Measurements from ENCODE around the gene LIPC.
A peak's percentile ranks its signal among the peaks of the same experiment; 100 is the strongest.

The LIPC gene

DNA sequence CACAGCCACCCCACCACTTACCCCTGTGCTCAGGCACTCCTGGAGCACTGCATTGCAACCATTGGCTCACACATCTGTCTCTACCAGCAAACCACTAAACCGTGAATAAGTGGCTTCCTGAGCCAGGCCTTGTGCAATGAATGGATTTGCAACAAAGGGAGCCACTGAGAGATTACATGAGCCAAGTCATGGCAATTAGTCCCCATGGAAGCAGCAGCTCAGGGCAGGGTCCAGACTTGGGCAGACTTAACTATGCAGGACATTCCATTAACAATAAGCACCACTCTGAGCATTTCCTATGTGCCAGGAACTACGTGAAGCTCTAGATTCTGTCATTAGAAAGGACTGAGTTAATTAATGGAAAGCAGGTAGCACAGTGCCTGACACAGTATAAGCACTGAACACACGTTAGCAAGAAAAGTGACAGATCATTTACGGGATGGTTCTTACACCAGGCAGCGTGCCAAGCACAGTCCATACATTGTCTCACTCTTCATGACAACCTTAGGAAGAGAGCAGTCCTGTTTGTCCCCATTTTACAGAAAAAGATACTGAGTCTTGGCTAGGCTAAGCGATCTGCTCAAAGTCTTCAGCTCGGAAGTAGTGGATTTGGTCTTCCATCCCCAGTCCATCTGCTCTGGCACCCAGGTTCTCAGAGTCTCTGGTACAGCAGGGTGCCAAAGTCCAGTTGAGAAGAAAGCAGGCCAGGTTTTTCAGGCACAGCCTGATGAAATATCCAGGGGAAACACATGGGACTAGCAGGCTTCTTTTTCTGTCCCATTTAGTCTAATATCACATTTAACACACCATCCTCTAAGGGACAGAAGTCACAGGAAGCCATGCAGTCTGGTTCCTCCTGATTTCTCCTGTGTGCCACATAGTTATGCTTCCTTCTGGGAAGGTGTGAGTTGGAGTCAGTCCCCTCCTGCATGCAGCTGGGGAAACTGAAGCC, 44.1 kb downstream of the LIPC start:
- peak; percentile 83 for DNase-seq (ENCODE audit: low spot score)

DNA sequence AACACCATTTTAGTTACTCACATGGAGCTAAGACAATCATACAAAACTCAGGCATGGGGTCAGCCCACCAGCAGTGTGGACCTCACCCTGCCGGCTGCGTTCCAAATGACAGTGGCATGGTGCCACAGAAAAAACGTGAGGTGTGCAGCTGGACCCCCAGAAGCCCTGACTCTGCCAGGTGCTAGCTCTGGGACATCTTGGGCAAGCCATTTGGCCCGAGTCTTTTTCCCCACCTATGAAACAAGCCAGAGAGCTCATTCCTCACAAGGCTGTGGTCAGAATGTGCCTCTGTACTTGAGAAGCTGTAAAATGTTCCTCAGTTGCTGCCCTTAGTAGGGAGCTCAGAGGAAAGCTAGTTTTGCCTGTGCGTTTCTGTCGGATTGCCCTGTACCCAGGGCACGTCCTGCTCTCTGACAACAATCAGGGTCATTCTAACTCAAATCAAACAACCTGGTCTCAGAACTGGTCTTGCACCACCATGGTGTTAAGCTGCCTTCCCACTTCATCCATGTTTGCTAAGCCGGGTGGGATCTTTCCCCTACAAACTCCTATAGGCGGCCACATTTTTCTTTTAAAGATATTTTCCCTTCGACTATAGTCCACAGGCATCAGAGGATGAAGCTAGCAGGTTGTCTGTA, 44.9 kb downstream of the LIPC start:
- DNase-seq (ENCODE audit: low spot score) = no peak

- DNase-seq (ENCODE audit: low spot score) = no peak
These were observed 45.4 kb downstream of the LIPC start for GRCh38 chr15:58477170-58477569.

GRCh38 chr15:58478035-58478434, 46.2 kb downstream of the LIPC start:
- DNase-seq (ENCODE audit: low spot score) = no peak

DNA sequence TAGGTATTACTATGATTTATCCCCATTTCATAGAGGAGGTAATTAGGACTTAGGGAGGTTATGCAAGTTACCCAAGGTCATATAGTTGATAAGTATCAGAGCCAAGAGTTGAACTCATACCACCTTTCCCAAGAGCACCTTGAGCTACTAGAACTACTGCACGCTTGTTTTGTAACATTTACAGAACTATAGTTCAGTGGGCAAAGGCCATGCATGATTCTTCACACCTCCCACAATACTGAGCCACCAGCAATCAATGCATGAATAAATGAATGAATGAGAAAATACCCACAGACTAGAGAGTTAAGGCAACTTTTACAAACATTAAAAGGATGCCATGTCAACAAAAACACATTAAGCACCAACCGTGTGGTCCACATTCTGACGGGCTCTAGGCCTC, 46.8 kb downstream of the LIPC start:
- DNase-seq (ENCODE audit: low spot score) = no peak

GRCh38 chr15:58479941-58480340, 48.1 kb downstream of the LIPC start:
- no peak for DNase-seq (ENCODE audit: low spot score)

- no peak for DNase-seq (ENCODE audit: low spot score)
These were observed 51.6 kb downstream of the LIPC start for GRCh38 chr15:58483376-58483775.

DNA sequence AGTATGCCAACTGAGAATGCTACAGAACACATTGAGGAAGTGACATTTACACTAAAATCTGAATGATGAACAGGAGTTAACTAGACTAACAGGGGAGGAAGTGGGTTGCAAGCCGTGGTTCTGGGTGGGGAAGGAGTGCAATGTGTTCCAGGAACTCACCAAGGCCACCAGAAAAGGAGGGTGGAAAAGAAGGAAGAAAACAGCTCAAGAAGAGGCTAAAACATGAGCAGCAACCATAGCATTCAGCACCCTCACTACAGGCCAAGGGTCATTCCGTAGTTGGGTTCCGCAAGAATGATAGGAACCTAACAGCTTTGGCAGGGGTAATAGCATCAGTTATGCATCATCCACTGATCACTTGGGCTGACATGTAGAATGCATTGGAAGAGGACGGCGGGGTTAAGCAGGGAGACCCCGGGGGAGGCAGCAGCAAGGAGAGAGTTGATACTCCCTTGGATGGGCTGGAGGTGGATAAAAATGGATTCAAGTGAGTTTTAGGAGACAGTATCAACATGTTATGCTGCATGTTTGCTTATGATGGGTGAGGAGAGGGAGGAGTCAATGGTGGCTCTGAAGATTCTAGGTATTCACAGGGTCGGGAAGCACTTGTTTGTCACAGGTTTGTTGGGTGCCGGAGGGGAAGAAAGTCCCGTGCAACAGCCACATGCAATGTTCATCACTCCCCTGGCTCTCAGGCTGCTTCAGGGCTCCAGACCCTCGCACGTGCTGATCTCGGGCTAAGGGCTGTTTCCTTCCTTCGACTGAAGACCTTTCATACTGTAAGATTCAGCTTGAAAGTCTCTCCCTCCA, 53.2 kb downstream of the LIPC start:
- DNase-seq (ENCODE audit: low spot score) = no peak

- DNase-seq (ENCODE audit: low spot score) = no peak
These were observed 54.3 kb downstream of the LIPC start for GRCh38 chr15:58486062-58486461.

GRCh38 chr15:58486564-58486963, 54.8 kb downstream of the LIPC start:
- no peak for DNase-seq (ENCODE audit: low spot score)

GRCh38 chr15:58487041-58487723, 55.4 kb downstream of the LIPC start:
- no peak for DNase-seq (ENCODE audit: low spot score)

DNA sequence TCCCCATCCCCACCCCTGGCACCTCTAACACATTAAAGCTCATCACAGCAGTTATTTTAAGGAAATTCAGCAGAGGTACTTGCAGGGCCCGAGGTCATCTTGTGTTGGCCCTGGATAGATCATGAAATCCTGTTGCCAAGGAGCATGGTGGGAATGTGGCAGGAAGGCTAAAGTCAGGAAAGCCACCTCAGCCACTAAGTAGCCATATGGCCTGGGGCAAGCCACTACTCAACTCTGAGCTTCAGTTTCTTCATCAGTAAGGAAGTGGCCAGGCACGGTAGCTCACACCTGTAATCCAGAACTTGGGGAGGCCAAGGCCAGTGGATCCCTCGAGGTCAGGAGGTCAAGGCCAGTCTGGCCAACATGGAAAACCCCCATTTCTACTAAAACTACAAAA, 55.9 kb downstream of the LIPC start:
- no peak for DNase-seq (ENCODE audit: low spot score)

DNA sequence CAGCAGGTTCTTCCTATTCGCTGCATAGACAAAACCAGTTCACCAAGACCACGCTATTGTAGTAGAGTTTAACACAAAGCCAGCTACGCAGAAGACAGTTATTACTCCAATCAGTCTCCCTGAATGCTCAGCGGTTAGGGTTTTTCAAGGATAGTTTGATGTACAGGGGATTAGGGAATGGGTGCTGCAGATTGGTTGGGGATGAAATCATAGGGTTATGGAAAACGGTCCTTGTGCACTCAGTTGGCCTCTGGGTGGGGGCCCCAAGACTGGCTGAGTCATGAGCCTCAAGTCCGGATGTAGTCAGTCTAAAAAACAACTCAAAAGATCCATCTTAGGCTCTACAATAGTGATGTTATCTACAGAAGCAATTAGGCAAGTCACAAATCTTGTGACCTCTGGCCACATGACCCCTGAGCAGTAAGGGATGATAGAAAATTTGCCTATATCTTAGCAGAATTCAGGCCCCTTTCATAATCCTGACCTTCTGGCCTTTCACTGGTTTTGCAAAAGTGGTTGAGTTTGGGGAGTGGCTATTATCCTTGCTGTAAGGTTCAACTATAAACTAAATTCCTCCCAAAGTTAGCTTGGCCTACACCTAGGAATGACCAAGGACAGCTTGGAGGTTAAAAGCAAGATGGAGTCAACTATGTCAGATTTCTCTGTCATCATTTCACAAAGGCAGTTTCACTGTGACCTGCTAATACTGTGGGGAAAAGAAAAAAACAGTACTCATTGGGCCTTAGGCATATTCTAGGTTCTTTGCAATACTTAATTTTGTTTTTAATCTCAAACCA, 57.7 kb downstream of the LIPC start:
- DNase-seq (ENCODE audit: low spot score) = no peak

- no peak for DNase-seq (ENCODE audit: low spot score)
These were observed 58.5 kb downstream of the LIPC start for GRCh38 chr15:58490086-58490887.

- DNase-seq (ENCODE audit: low spot score) = no peak
These were observed 59.2 kb downstream of the LIPC start for GRCh38 chr15:58490888-58491473.

- no peak for DNase-seq (ENCODE audit: low spot score)
These were observed 59.9 kb downstream of the LIPC start for GRCh38 chr15:58491499-58492202.

GRCh38 chr15:58492661-58493397, 61.0 kb downstream of the LIPC start:
- DNase-seq (ENCODE audit: low spot score) = no peak

GRCh38 chr15:58494567-58494966, 62.8 kb downstream of the LIPC start:
- no peak for DNase-seq (ENCODE audit: low spot score)

Measured in kidney capillary endothelial cell (primary cell).